ENCODE measurements around the gene CEP120. TPM values are rescaled to one million over a fixed set of nuclear protein-coding genes. Genes with fewer than 3 reads are reported as not detected.

Gene CEP120
- total RNA-seq, 1 experiment from 2014 or later = 25.5 TPM

GRCh38 chr5:123365156-123365555 is 58.0 kb downstream of the CEP120 start:
- peaks cover 16% of the 10 kb centered on the region for H3K36me3 ChIP-seq (ENCODE audit: insufficient read depth, low read length, poor library complexity, severe bottlenecking)
- no peaks in the 10 kb centered on the region for H3K27me3 ChIP-seq (replicated peaks; ENCODE audit: insufficient read depth, low read depth, low read length, poor library complexity)
- no peak overlapping the region for H3K4me3 ChIP-seq (ENCODE audit: low read depth, low read length, poor library complexity, severe bottlenecking)
- no peak overlapping the region for H3K27ac ChIP-seq (ENCODE audit: low read depth, low read length, poor library complexity, severe bottlenecking)
- DNase-seq (ENCODE audit: low spot score) = no peak
- peaks cover 10% of the 10 kb centered on the region for H3K4me1 ChIP-seq (ENCODE audit: insufficient read depth, low read length, poor library complexity, severe bottlenecking)
- TF ChIP-seq, protein P1, sequence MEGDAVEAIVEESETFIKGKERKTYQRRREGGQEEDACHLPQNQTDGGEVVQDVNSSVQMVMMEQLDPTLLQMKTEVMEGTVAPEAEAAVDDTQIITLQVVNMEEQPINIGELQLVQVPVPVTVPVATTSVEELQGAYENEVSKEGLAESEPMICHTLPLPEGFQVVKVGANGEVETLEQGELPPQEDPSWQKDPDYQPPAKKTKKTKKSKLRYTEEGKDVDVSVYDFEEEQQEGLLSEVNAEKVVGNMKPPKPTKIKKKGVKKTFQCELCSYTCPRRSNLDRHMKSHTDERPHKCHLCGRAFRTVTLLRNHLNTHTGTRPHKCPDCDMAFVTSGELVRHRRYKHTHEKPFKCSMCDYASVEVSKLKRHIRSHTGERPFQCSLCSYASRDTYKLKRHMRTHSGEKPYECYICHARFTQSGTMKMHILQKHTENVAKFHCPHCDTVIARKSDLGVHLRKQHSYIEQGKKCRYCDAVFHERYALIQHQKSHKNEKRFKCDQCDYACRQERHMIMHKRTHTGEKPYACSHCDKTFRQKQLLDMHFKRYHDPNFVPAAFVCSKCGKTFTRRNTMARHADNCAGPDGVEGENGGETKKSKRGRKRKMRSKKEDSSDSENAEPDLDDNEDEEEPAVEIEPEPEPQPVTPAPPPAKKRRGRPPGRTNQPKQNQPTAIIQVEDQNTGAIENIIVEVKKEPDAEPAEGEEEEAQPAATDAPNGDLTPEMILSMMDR (conservative IDR thresholded peaks at IDR 0.05; ENCODE audit: low read depth, low read length) = no peak
- TF ChIP-seq EZH2 (IDR thresholded peaks at IDR 0.05; ENCODE audit: borderline replicate concordance, low read depth, low read length, poor library complexity, severe bottlenecking) = no peak
- H3K9me3 ChIP-seq (ENCODE audit: low read depth, low read length, poor library complexity, severe bottlenecking) = no peaks in the 10 kb centered on the region
- POLR2A ChIA-PET (ENCODE audit: low non-redundant PET) = no interaction called here
- no TSS peak for BruUV-seq (replicated peaks)
- CTCF ChIA-PET = no interaction called here
- intact Hi-C loops (cut with micrococcal nuclease; ENCODE audit: unreplicated experiment) = loop anchor here (5.0 to 10.0 kb wide), 2 partner anchors 182 to 660 kb away; no protein-coding TSS in a partner anchor

- DNase-seq (ENCODE audit: low spot score) = no peak
- H3K36me3 ChIP-seq (ENCODE audit: insufficient read depth, low read length, poor library complexity, severe bottlenecking) = peaks cover 16% of the 10 kb centered on the region
- BruUV-seq (replicated peaks) = no TSS peak
- H3K27me3 ChIP-seq (replicated peaks; ENCODE audit: insufficient read depth, low read depth, low read length, poor library complexity) = no peaks in the 10 kb centered on the region
- intact Hi-C loops (cut with micrococcal nuclease; ENCODE audit: unreplicated experiment) = loop anchor here (5.0 to 10.0 kb wide), 2 partner anchors 183 to 660 kb away; no protein-coding TSS in a partner anchor
- peaks cover 14% of the 10 kb centered on the region for H3K4me1 ChIP-seq (ENCODE audit: insufficient read depth, low read length, poor library complexity, severe bottlenecking)
- H3K4me3 ChIP-seq (ENCODE audit: low read depth, low read length, poor library complexity, severe bottlenecking) = no peak overlapping the region
- H3K27ac ChIP-seq (ENCODE audit: low read depth, low read length, poor library complexity, severe bottlenecking) = no peak overlapping the region
- TF ChIP-seq, protein P1 (conservative IDR thresholded peaks at IDR 0.05; ENCODE audit: low read depth, low read length) = no peak
- TF ChIP-seq EZH2 (IDR thresholded peaks at IDR 0.05; ENCODE audit: borderline replicate concordance, low read depth, low read length, poor library complexity, severe bottlenecking) = no peak
- CTCF ChIA-PET = no interaction called here
- POLR2A ChIA-PET (ENCODE audit: low non-redundant PET) = no interaction called here
- no peaks in the 10 kb centered on the region for H3K9me3 ChIP-seq (ENCODE audit: low read depth, low read length, poor library complexity, severe bottlenecking)
These were observed 58.6 kb downstream of the CEP120 start for GRCh38 chr5:123364441-123365155.

- Histone ChIP-seq H3K27ac (ENCODE audit: low read depth, low read length, poor library complexity, severe bottlenecking) (no peak overlapping the region), H3K4me3 (ENCODE audit: low read depth, low read length, poor library complexity, severe bottlenecking) (no peak overlapping the region), H3K36me3 (ENCODE audit: insufficient read depth, low read length, poor library complexity, severe bottlenecking) (peaks cover 29% of the 10 kb centered on the region), H3K9me3 (ENCODE audit: low read depth, low read length, poor library complexity, severe bottlenecking) (peaks cover 12% of the 10 kb centered on the region), H3K4me1 (ENCODE audit: insufficient read depth, low read length, poor library complexity, severe bottlenecking) (peaks cover 20% of the 10 kb centered on the region), H3K27me3 (replicated peaks; ENCODE audit: insufficient read depth, low read depth, low read length, poor library complexity) (no peaks in the 10 kb centered on the region)
- DNase-seq (ENCODE audit: low spot score) = no peak
- ChIA-PET POLR2A (ENCODE audit: low non-redundant PET) (no interaction called here), CTCF (no interaction called here)
- BruUV-seq (replicated peaks) = no TSS peak
- intact Hi-C loops (cut with micrococcal nuclease; ENCODE audit: unreplicated experiment) = loop anchor here (10.0 kb wide), 1 partner anchor 656 kb away; no protein-coding TSS in a partner anchor
- TF ChIP-seq, protein P1 (conservative IDR thresholded peaks at IDR 0.05; ENCODE audit: low read depth, low read length) = no peak
- no peak for TF ChIP-seq EZH2 (IDR thresholded peaks at IDR 0.05; ENCODE audit: borderline replicate concordance, low read depth, low read length, poor library complexity, severe bottlenecking)
These were observed 62.3 kb downstream of the CEP120 start for GRCh38 chr5:123360910-123361309.
